ENCODE measurements around the gene ARHGAP45.
"Not testable (repeated sequence)": the region's sequence is repeated elsewhere in the genome, so short reads cannot be mapped to it uniquely, and the experiment has no call there.

The ARHGAP45 gene, protein sequence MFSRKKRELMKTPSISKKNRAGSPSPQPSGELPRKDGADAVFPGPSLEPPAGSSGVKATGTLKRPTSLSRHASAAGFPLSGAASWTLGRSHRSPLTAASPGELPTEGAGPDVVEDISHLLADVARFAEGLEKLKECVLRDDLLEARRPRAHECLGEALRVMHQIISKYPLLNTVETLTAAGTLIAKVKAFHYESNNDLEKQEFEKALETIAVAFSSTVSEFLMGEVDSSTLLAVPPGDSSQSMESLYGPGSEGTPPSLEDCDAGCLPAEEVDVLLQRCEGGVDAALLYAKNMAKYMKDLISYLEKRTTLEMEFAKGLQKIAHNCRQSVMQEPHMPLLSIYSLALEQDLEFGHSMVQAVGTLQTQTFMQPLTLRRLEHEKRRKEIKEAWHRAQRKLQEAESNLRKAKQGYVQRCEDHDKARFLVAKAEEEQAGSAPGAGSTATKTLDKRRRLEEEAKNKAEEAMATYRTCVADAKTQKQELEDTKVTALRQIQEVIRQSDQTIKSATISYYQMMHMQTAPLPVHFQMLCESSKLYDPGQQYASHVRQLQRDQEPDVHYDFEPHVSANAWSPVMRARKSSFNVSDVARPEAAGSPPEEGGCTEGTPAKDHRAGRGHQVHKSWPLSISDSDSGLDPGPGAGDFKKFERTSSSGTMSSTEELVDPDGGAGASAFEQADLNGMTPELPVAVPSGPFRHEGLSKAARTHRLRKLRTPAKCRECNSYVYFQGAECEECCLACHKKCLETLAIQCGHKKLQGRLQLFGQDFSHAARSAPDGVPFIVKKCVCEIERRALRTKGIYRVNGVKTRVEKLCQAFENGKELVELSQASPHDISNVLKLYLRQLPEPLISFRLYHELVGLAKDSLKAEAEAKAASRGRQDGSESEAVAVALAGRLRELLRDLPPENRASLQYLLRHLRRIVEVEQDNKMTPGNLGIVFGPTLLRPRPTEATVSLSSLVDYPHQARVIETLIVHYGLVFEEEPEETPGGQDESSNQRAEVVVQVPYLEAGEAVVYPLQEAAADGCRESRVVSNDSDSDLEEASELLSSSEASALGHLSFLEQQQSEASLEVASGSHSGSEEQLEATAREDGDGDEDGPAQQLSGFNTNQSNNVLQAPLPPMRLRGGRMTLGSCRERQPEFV

DNA sequence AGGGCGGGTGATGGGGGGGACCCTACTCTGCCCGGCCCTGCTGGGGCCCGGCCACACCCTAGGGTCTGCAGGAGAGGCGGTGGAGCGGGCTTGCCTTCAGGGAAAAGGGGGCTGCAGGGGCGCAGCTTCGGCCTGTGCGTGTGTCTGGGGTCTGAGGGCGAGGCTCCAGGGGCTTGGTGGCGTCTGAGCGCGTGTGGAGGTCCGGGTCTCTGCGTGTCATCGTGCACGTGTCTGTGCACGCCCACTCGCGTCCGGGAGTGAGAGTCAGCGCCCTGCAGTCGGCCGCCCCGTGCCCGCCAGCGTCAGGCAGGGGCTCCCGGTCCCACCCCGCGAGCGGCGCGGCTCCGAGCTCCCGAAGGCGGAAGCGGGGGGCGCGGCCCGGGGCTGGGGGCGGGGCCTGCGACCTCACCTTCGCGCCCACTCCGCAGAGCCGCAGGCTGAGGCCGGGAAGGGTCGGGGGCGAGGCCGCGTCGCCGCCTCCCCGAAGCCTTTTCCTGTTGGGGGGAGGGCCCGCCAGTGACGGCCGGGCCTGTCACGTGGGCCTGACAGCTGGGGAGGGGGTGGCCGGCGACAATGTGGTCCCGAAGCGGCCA lies at the start of gene ARHGAP45:
Gene ARHGAP45 (plus strand): TSS at position 420 of the 593 bp plus-strand sequence. CDS start 239 bp downstream, outside the sequence.
- DNase-seq (ENCODE audit: low read depth) = peak; percentile 85

GRCh38 chr19:1017906-1018305 lies 49.1 kb upstream of the ARHGAP45 start:
- no peak for DNase-seq (ENCODE audit: low read depth)

GRCh38 chr19:1018393-1018792 lies 48.6 kb upstream of the ARHGAP45 start:
- no peak for DNase-seq (ENCODE audit: low read depth)

GRCh38 chr19:1018932-1019615 lies 47.9 kb upstream of the ARHGAP45 start:
- DNase-seq (ENCODE audit: low read depth) = no peak

DNA sequence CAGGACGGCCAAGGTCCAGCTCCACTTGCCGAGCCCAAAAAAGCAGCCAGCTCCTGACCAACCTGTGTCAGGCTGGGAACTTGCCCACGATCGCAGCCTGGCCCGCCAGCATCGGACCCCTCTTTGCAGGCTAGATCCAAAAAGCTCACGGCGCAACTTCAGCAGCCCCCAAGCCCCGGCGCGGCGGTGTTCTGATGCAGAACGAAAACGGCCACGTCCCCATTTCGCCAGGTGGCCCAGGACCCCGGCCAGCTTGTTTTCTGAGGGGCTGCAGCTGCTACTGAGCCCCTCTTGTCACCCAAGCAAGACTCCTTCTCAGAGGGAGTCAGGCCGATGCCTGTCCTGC lies 47.4 kb upstream of the ARHGAP45 start:
- no peak for DNase-seq (ENCODE audit: low read depth)

DNA sequence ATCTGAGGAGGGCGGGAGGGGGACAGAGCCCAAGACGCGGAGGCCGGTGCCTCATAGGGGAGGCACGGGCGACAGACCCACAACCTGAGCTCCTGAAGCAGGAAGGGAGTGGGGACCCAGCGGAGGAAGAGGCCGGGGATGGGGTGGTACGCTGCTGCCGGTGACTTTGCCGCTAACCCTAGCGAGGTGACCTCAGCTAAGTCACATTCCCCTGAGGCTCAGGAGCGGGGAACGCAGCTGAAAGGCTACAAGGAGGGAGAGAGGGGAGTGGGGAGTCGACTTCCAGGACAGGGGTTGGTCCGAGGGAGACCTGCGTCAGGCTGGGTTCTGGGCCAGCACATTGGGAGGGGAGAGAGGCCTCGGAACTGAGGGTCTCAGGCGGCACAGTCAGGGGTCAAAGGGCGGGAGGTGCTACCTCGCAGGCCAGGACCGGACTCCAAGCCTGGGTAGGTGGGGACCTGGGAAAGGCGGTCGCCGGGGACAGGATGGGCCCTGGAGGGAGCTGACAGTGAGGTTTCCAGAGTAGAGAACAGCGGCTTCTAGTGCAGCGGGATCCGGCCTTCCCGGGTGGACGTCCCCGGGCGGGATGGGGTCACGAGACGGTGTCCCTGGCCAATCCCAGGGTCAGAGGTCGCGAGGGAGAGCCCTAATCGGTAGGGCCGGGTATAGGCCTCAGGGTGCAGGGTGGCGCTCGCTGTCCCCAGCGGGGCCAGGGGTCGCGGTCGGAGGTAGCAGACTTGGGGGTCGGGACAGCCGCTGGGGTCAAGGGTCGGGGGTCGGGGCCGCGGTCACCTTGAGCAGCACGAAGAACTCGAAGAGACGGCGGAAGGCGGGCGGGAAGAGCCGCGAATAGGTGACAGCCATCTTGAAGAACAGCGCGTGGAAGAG lies 46.7 kb upstream of the ARHGAP45 start:
- DNase-seq (ENCODE audit: low read depth) = no peak

DNA sequence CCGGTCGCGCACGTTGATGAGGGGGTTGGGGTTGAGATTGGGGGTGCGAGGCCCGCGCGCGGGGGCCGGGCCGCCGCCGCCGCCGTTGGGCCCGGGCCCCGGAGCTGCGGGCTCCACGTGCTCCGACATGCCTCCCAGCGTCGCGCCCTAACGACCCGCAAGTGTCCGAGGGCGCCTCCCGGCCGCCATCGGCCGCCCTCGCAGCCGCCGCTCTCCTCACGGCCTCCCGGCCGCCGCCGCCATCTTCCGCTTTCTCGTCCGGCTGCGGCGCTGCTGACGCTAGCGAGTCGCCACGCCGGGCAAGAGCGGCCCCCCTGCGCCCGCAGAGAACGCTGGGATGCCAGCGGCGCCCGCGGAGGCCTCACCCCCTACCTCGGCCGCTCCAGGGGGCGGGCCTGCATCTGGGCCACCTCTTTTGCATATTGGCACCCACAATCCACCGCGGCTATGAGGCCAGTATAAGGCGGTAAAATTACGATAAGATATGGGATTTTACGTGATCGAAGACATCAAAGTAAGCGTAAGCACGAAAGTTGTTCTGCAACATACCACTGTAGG lies 46.0 kb upstream of the ARHGAP45 start, which contains the start of gene TMEM259:
Gene TMEM259 (minus strand): TSS at position 256 of the 558 bp plus-strand sequence. CDS start 127 bp downstream, at position 129.
- DNase-seq (ENCODE audit: low read depth) = peak; percentile 97

GRCh38 chr19:1023883-1024188 lies 43.1 kb upstream of the ARHGAP45 start:
- DNase-seq (ENCODE audit: low read depth) = not testable (repeated sequence)

- not testable (repeated sequence) for DNase-seq (ENCODE audit: low read depth)
Observed at GRCh38 chr19:1025080-1025479, 41.9 kb upstream of the ARHGAP45 start.

GRCh38 chr19:1025960-1026782 lies 40.8 kb upstream of the ARHGAP45 start, which contains the start of gene CNN2:
Gene CNN2 (plus strand): TSS chr19:1026608. CDS start chr19:1026662, 54 bp downstream.
- peak; percentile 70 for DNase-seq (ENCODE audit: low read depth)

- DNase-seq (ENCODE audit: low read depth) = no peak
Observed at GRCh38 chr19:1026783-1027649, 40.0 kb upstream of the ARHGAP45 start.

DNA sequence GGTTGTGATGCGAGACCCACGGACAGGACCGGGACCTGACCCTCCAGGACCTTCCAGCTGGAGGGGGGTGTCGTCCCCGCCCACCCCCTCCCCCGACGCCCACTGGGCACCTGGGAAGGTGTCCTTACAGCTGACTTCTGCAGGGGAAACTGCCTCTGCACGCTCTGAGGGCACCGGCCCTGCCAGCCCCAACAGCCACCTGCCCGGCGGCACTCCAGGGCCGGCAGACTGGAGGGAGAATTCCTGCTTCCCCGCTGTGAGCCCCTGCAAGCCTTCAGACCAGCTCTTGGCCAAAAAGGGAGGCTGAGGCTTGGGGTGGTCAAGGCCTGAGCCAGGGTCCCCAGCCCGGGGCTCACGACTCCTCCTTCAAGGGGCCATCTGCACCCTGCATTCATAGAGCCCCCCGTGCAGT lies 39.3 kb upstream of the ARHGAP45 start:
- no peak for DNase-seq (ENCODE audit: low read depth)

GRCh38 chr19:1028062-1028926 lies 38.7 kb upstream of the ARHGAP45 start:
- DNase-seq (ENCODE audit: low read depth) = no peak

GRCh38 chr19:1032264-1032867 lies 34.6 kb upstream of the ARHGAP45 start:
- DNase-seq (ENCODE audit: low read depth) = no peak

DNA sequence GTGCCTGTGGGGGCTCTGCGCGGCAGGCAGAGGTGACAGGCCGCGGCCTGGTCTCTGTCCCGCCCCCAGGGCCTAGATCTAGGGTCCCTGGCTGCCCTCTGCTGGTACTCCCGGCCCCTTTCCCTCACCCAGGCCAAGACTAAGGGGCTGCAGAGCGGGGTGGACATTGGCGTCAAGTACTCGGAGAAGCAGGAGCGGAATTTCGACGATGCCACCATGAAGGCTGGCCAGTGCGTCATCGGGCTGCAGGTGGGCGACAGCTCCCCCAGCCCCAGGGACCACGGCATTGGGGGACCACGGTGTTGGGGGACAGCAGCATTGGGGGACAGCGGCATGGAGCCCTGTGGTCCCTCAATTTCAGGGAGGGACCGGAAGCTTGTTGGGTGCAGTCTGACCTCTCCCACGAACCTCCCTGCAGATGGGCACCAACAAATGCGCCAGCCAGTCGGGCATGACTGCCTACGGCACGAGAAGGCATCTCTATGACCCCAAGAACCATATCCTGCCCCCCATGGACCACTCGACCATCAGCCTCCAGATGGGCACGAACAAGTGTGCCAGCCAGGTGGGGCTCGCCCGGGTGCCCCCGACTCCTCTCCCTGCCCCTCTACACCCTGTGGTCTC lies 30.9 kb upstream of the ARHGAP45 start:
- DNase-seq (ENCODE audit: low read depth) = no peak

GRCh38 chr19:1037621-1038064 lies 29.3 kb upstream of the ARHGAP45 start:
- DNase-seq (ENCODE audit: low read depth) = no peak
